SK-N-SH treated with all-trans-retinoic acid at 6 μM for 48 hours (cell line): ENCODE data around the gene TOP1.

Experiments used
- ATAC-seq: fragments of 200-7000 bp; cut with Tn5 transposase; 3 replicates; pipeline ENCODE4 v1.9.1; 2020; ENCODE audit warnings: mild to moderate bottlenecking, moderate library complexity
- ARNTL ChIP-seq: fragments of 450-650 bp; formaldehyde crosslinking; IDR thresholded peaks from 2 replicates; pipeline ENCODE4 v1.5.0; 2020; ENCODE audit warnings: low read depth, mild to moderate bottlenecking, moderate library complexity, borderline replicate concordance
- BACH2 ChIP-seq: fragments of 250-450 bp; sonication (Bioruptor Pico); IDR thresholded peaks from 2 replicates; pipeline ENCODE4 v1.9.0; 2021; ENCODE audit warnings: mild to moderate bottlenecking, borderline replicate concordance
- CREB5 ChIP-seq: fragments of 250-450 bp; sonication (Bioruptor Pico); IDR thresholded peaks from 2 replicates; pipeline ENCODE4 v1.5.1; 2020; ENCODE audit warnings: low read depth, mild to moderate bottlenecking, moderate library complexity
- CSDC2 ChIP-seq: fragments of 250-450 bp; sonication (Bioruptor Pico); IDR thresholded peaks from 2 replicates; pipeline ENCODE4 v1.5.0; 2020; ENCODE audit warnings: mild to moderate bottlenecking, moderate library complexity
- CSRNP3 ChIP-seq: fragments of 250-450 bp; sonication (Bioruptor Pico); IDR thresholded peaks from 2 replicates; pipeline ENCODE4 v1.5.1; 2021; ENCODE audit warnings: mild to moderate bottlenecking, moderate library complexity
- ESRRG ChIP-seq: fragments of 250-450 bp; sonication (Bioruptor Pico); IDR thresholded peaks from 2 replicates; pipeline ENCODE4 v1.6.1; 2021; ENCODE audit warnings: mild to moderate bottlenecking
- GLIS3 ChIP-seq: fragments of 250-450 bp; sonication (Bioruptor Pico); IDR thresholded peaks from 2 replicates; pipeline ENCODE4 v1.5.0; 2020; ENCODE audit warnings: mild to moderate bottlenecking, moderate library complexity
- ISL1 ChIP-seq: fragments of 250-450 bp; sonication (Bioruptor Pico); IDR thresholded peaks from 2 replicates; pipeline ENCODE4 v2.1.2; 2022; ENCODE audit warnings: mild to moderate bottlenecking, moderate library complexity
- OSR1 ChIP-seq: fragments of 250-450 bp; sonication (Bioruptor Pico); IDR thresholded peaks from 2 replicates; pipeline ENCODE4 v1.8.0; 2022; ENCODE audit warnings: moderate library complexity, mild to moderate bottlenecking, inconsistent platforms
- PATZ1 ChIP-seq: fragments of 250-450 bp; sonication (Bioruptor Pico); IDR thresholded peaks from 2 replicates; pipeline ENCODE4 v1.8.0; 2020; ENCODE audit warnings: mild to moderate bottlenecking, moderate library complexity, borderline replicate concordance
- POU6F1 ChIP-seq: fragments of 250-450 bp; sonication (Bioruptor Pico); IDR thresholded peaks from 2 replicates; pipeline ENCODE4 v1.8.0; 2021; ENCODE audit warnings: low read depth, mild to moderate bottlenecking, moderate library complexity, borderline replicate concordance
- PPARA ChIP-seq: fragments of 250-450 bp; sonication (Bioruptor Pico); IDR thresholded peaks from 2 replicates; pipeline ENCODE4 v1.5.0; 2020; ENCODE audit warnings: mild to moderate bottlenecking, borderline replicate concordance
- RARB ChIP-seq: fragments of 250-450 bp; sonication (Bioruptor Pico); IDR thresholded peaks from 2 replicates; pipeline ENCODE4 v1.8.0; 2021; ENCODE audit warnings: mild to moderate bottlenecking, moderate library complexity
- SNAI2 ChIP-seq: fragments of 250-450 bp; sonication (Bioruptor Pico); IDR thresholded peaks from 2 replicates; pipeline ENCODE4 v1.5.0; 2020; ENCODE audit warnings: mild to moderate bottlenecking, moderate library complexity
- TCF4 ChIP-seq: fragments of 250-450 bp; sonication (Bioruptor Pico); IDR thresholded peaks from 2 replicates; pipeline ENCODE4 v1.8.0; 2021; ENCODE audit warnings: mild to moderate bottlenecking, moderate library complexity, borderline replicate concordance
- TOX ChIP-seq: fragments of 250-450 bp; sonication (Bioruptor Pico); IDR thresholded peaks from 2 replicates; pipeline ENCODE4 v1.8.0; 2021; ENCODE audit warnings: mild to moderate bottlenecking, moderate library complexity, borderline replicate concordance
- TSHZ2 ChIP-seq: fragments of 250-450 bp; sonication (Bioruptor Pico); IDR thresholded peaks from 2 replicates; pipeline ENCODE4 v1.5.0; 2020; ENCODE audit warnings: mild to moderate bottlenecking, moderate library complexity
- ZC3H10 ChIP-seq: fragments of 250-450 bp; sonication (Bioruptor Pico); IDR thresholded peaks from 2 replicates; pipeline ENCODE4 v1.5.1; 2021; ENCODE audit warnings: mild to moderate bottlenecking, moderate library complexity
- ZFP3 ChIP-seq: fragments of 250-450 bp; sonication (Bioruptor Pico); IDR thresholded peaks from 2 replicates; pipeline ENCODE4 v1.5.0; 2020; ENCODE audit warnings: mild to moderate bottlenecking, moderate library complexity
- ZFP30 ChIP-seq: fragments of 450-650 bp; formaldehyde crosslinking; IDR thresholded peaks from 2 replicates; pipeline ENCODE4 v1.5.0; 2022; ENCODE audit warnings: mild to moderate bottlenecking, moderate library complexity
- ZNF565 ChIP-seq: fragments of 450-650 bp; formaldehyde crosslinking; conservative IDR thresholded peaks from 2 replicates; pipeline ENCODE4 v1.5.0; 2020; ENCODE audit warnings: low read depth, mild to moderate bottlenecking, moderate library complexity
- ZNF70 ChIP-seq: fragments of 450-650 bp; formaldehyde crosslinking; IDR thresholded peaks from 2 replicates; pipeline ENCODE4 v1.5.0; 2020; ENCODE audit warnings: mild to moderate bottlenecking, moderate library complexity
- ZNF8 ChIP-seq: fragments of 450-650 bp; formaldehyde crosslinking; IDR thresholded peaks from 2 replicates; pipeline ENCODE4 v1.5.0; 2020; ENCODE audit warnings: mild to moderate bottlenecking, moderate library complexity

TOP1 gene

GRCh38 chr20:41078329-41078728 is 49.7 kb downstream of the TOP1 start:
- TF ChIP-seq GLIS3 (CRISPR knock-in tag) = no peak; the same call in 1 of the 2 replicates
- TF ChIP-seq ESRRG (CRISPR knock-in tag) = no peak
- 0 out of 2 replicates have a peak, but pooled peaks have one; percentile 54 for TF ChIP-seq SNAI2
- no peak for TF ChIP-seq TOX (CRISPR knock-in tag)
- TF ChIP-seq CREB5 (CRISPR knock-in tag) = peak; percentile 49; the same call in 1 of the 2 replicates
- no peak for TF ChIP-seq ZFP3 (CRISPR knock-in tag)
- no peak for TF ChIP-seq CSDC2 (CRISPR knock-in tag)
- no peak for TF ChIP-seq ZNF70 (CRISPR knock-in tag)
- no peak for TF ChIP-seq ZC3H10 (CRISPR knock-in tag)
- peak; percentile 43; the same call in 1 of the 2 replicates for TF ChIP-seq TSHZ2
- TF ChIP-seq POU6F1 (CRISPR knock-in tag) = peak; percentile 90; the same call in 1 of the 2 replicates
- no peak for TF ChIP-seq RARB (CRISPR knock-in tag)
- no peak for TF ChIP-seq ZNF565 (CRISPR knock-in tag)
- peak; percentile 95 for TF ChIP-seq ISL1 (CRISPR knock-in tag)
- TF ChIP-seq TCF4 (CRISPR knock-in tag) = peak; percentile 65; the same call in 1 of the 2 replicates
- TF ChIP-seq ZNF8 (CRISPR knock-in tag) = no peak
- no peak for TF ChIP-seq PATZ1 (CRISPR knock-in tag)
- no peak for TF ChIP-seq ZFP30 (CRISPR knock-in tag)
- no peak for TF ChIP-seq OSR1 (CRISPR knock-in tag)
- no peak for TF ChIP-seq PPARA (CRISPR knock-in tag)
- no peak for TF ChIP-seq ARNTL (CRISPR knock-in tag)
- TF ChIP-seq BACH2 (CRISPR knock-in tag) = no peak
- TF ChIP-seq CSRNP3 (CRISPR knock-in tag) = 0 out of 2 replicates have a peak, but pooled peaks have one; percentile 47
- ATAC-seq = peak; percentile 97

GRCh38 chr20:41079066-41079465 is 50.4 kb downstream of the TOP1 start:
- TF ChIP-seq BACH2 (CRISPR knock-in tag) = no peak
- no peak for TF ChIP-seq ZNF565 (CRISPR knock-in tag)
- TF ChIP-seq ZFP3 (CRISPR knock-in tag) = no peak
- no peak for TF ChIP-seq CSRNP3 (CRISPR knock-in tag)
- TF ChIP-seq POU6F1 (CRISPR knock-in tag) = no peak
- no peak; the same call in 2 of the 3 replicates for ATAC-seq
